K562 (cell line): ENCODE results near the gene ATP12A. TPM values are rescaled to one million over a fixed set of nuclear protein-coding genes. Genes with fewer than 3 reads are reported as not detected.

Experiments
- ATAC-seq: fragments of 200-7000 bp; cut with Tn5 transposase; 3 replicates; pipeline ENCODE4 v1.9.1; 2020; ENCODE audit warnings: moderate library complexity
- BruUV-seq: library from RNA; stranded (reverse); fragments of 400-500 nt; replicated peaks from 2 replicates; lab custom pipeline; 2021; lab: Mats Ljungman, UMichigan
- CTCF ChIA-PET: fragments of 300-600 bp; formaldehyde crosslinking; extraction: SDS; loops from one replicate; lab custom pipeline; 2021; ENCODE audit warnings: low intra/inter-chr PET ratio; lab: Yijun Ruan, JAX
- POLR2A ChIA-PET: fragments of 300-600, 350-650 bp; sonication (Branson Sonifier 250); formaldehyde crosslinking; extraction: SDS; loops from one replicate; lab custom pipeline; 2021; ENCODE audit warnings: antibody characterized with exemption, inconsistent platforms; lab: Yijun Ruan, JAX
- DNase-seq, 4 experiments: peaks; one replicate each; pipeline versions ENCODE4 v3.0.0 to v3.0.0-alpha.2; 2011 to 2018; ENCODE audit warnings: low spot score in 3 of 4, mixed read lengths in 3 of 4; ENCODE audit errors: extremely low read depth in 1 of 4
- FAIRE-seq: peaks from 2 replicates; lab custom pipeline; 2011; peaks lifted over from hg19 to GRCh38; lab: Jason Lieb, UNC
- H2AFZ ChIP-seq: 2 replicates; pipeline ENCODE4 v1.6.0; 2011; ENCODE audit warnings: low read depth, low read length, control low read depth, inconsistent platforms
- H3K27ac ChIP-seq: fragments of 200-600 bp; 3 replicates; pipeline ENCODE4 v1.8.0; 2011; ENCODE audit warnings: low read depth, mild to moderate bottlenecking, control low read depth, inconsistent platforms, low read length, moderate library complexity, mixed read lengths; ENCODE audit errors: extremely low read depth
- H3K27me3 ChIP-seq, 2 experiments: fragments of 300-600 bp in 1 of 2; 2 replicates in 1 of 2; 3 replicates in 1 of 2; pipeline versions ENCODE4 v1.6.0 to v1.8.0; 2011; ENCODE audit warnings: inconsistent platforms in 2 of 2, low read length in 2 of 2, mild to moderate bottlenecking in 1 of 2, mixed read lengths in 1 of 2, moderate library complexity in 1 of 2; ENCODE audit not compliant: control insufficient read depth in 2 of 2, insufficient read depth in 2 of 2
- H3K36me3 ChIP-seq: fragments of 300-600 bp; 3 replicates; pipeline ENCODE4 v1.8.0; 2011; ENCODE audit warnings: mild to moderate bottlenecking, low read length, inconsistent platforms; ENCODE audit not compliant: control insufficient read depth, insufficient read depth
- H3K4me1 ChIP-seq, 2 experiments: fragments of 200-600 bp in 1 of 2; replicated peaks in 1 of 2; 2 replicates in 1 of 2; 3 replicates in 1 of 2; pipeline versions ENCODE4 v1.5.1 to v1.8.0; 2011; ENCODE audit warnings: inconsistent platforms in 2 of 2, low read length in 2 of 2, mild to moderate bottlenecking in 1 of 2, mixed read lengths in 1 of 2, moderate library complexity in 1 of 2; ENCODE audit not compliant: control insufficient read depth in 2 of 2, insufficient read depth in 2 of 2
- H3K4me2 ChIP-seq: 2 replicates; pipeline ENCODE4 v1.6.1; 2011; ENCODE audit warnings: low read length, control low read depth, inconsistent platforms, mixed read lengths; ENCODE audit not compliant: insufficient read depth
- H3K4me3 ChIP-seq: fragments of 200-600 bp; sonication (generic), shearing (Covaris generic); 2 replicates; pipeline ENCODE4 v1.5.1; 2016; ENCODE audit warnings: control low read depth, inconsistent platforms
- H3K79me2 ChIP-seq: fragments of 200-600 bp; 3 replicates; pipeline ENCODE4 v1.8.0; 2011; ENCODE audit warnings: low read length, inconsistent platforms; ENCODE audit not compliant: control insufficient read depth, insufficient read depth
- H3K9ac ChIP-seq, 2 experiments: 2 replicates each; pipeline versions ENCODE4 v1.6.0 to v1.6.1; 2011; ENCODE audit warnings: low read depth in 2 of 2, low read length in 2 of 2, control low read depth in 1 of 2, inconsistent platforms in 1 of 2, mild to moderate bottlenecking in 1 of 2, mixed read lengths in 1 of 2; ENCODE audit not compliant: insufficient read depth in 1 of 2
- H3K9me1 ChIP-seq: one replicate; pipeline ENCODE4 v1.6.0; 2011; ENCODE audit warnings: inconsistent platforms, mild to moderate bottlenecking, low read length, moderate library complexity; ENCODE audit not compliant: control insufficient read depth, insufficient read depth
- H3K9me3 ChIP-seq: replicated peaks from 2 replicates; pipeline ENCODE4 v1.5.1; 2011; ENCODE audit warnings: low read depth, low read length, inconsistent platforms; ENCODE audit not compliant: control insufficient read depth, insufficient read depth
- H4K20me1 ChIP-seq: replicated peaks from 2 replicates; pipeline ENCODE4 v1.6.1; 2011; ENCODE audit warnings: low read length, inconsistent platforms, mixed read lengths; ENCODE audit not compliant: control insufficient read depth, insufficient read depth
- CREBBP ChIP-seq: IDR thresholded peaks from one replicate; pipeline ENCODE4 v1.6.1; 2012; ENCODE audit warnings: low read depth, mild to moderate bottlenecking, control low read depth, inconsistent platforms, low read length
- ETV1 ChIP-seq: fragments of 450-650 bp; conservative IDR thresholded peaks from 2 replicates; pipeline ENCODE4 v1.6.1; 2016; ENCODE audit warnings: missing genetic modification characterization, control low read depth, low read depth, missing compliant biosample characterization
- GTF2A2 ChIP-seq: IDR thresholded peaks from 2 replicates; pipeline ENCODE4 v1.6.1; 2016; ENCODE audit warnings: mild to moderate bottlenecking, missing genetic modification characterization, missing compliant biosample characterization
- HLTF ChIP-seq: fragments of 450-650 bp; IDR thresholded peaks from 2 replicates; pipeline ENCODE4 v1.6.1; 2016
- HNRNPUL1 ChIP-seq: fragments of 200-400 bp; formaldehyde crosslinking; IDR thresholded peaks from 2 replicates; pipeline ENCODE4 v1.6.1; 2017; ENCODE audit warnings: low read length
- NFYB ChIP-seq: IDR thresholded peaks from 2 replicates; pipeline ENCODE4 v1.6.1; 2011; ENCODE audit warnings: mild to moderate bottlenecking, moderate library complexity; ENCODE audit not compliant: insufficient read length; ENCODE audit errors: extremely low read depth
- U2AF1 ChIP-seq: fragments of 200-400 bp; formaldehyde crosslinking; optimal IDR thresholded peaks from 2 replicates; pipeline ENCODE3; 2017; ENCODE audit warnings: mild to moderate bottlenecking, low read depth, low read length, moderate library complexity
- ZKSCAN1 ChIP-seq: fragments of 150-350 bp; IDR thresholded peaks from 2 replicates; pipeline ENCODE4 v1.6.1; 2016; ENCODE audit warnings: low read depth, low read length
- ZNF184 ChIP-seq: sonication (generic); formaldehyde crosslinking; IDR thresholded peaks from 2 replicates; pipeline ENCODE4 v1.5.0; 2020; ENCODE audit warnings: missing genetic modification reagents
- ZNF263 ChIP-seq: sonication (generic); formaldehyde crosslinking; IDR thresholded peaks from 2 replicates; pipeline ENCODE4 v1.8.0; 2022; ENCODE audit warnings: mild to moderate bottlenecking, missing genetic modification reagents, borderline replicate concordance
- ZNF79 ChIP-seq: fragments of 250-450 bp; sonication (Bioruptor Pico); IDR thresholded peaks from 2 replicates; pipeline ENCODE4 v1.4.0; 2020; ENCODE audit warnings: low read depth, mild to moderate bottlenecking, moderate library complexity
- ZSCAN32 ChIP-seq: fragments of 450-650 bp; formaldehyde crosslinking; IDR thresholded peaks from 2 replicates; pipeline ENCODE4 v1.4.0; 2020; ENCODE audit warnings: mild to moderate bottlenecking, moderate library complexity
- WGBS: fragments of 100-300 bp; shearing (Covaris generic); methylation state at CpG from one replicate; pipeline ENCODE4 v1.1.6; 2016; ENCODE audit warnings: low coverage, mixed read lengths; ENCODE audit not compliant: insufficient coverage; ENCODE audit errors: missing lambda C conversion rate; 5-methylcytosine and 5-hydroxymethylcytosine counted together
- in situ Hi-C: fragments of 300-500 bp; cut with MboI; formaldehyde crosslinking; loops from 4 replicates; pipeline ENCODE4 v1.15.0; 2018; ENCODE audit warnings: inconsistent platforms, mixed read lengths
- intact Hi-C: fragments of 100-400 bp; cut with micrococcal nuclease; formaldehyde crosslinking; loops from 2 replicates; pipeline ENCODE4 v1.14.2; 2022
- polyA plus RNA-seq, 8 experiments: library from polyadenylated mRNA; depleted of rRNA in 4 of 8; stranded (reverse) in 5 of 8; unstranded in 3 of 8; fragments of >200 nt; fragmentation: Nextera tagmentation in 2 of 8; fragmentation: Illumina TruSeq in 1 of 8; extraction: Ambion mirVana in 2 of 8; extraction: Trizol in 1 of 8; gene quantifications; 2 replicates each; pipeline versions ENCODE4 v1.2.1 to v1.2.3, GENCODE V29; 2011 to 2014; ENCODE audit warnings: inconsistent platforms in 1 of 8, missing spikeins in 1 of 8
- total RNA-seq, 7 experiments: library from RNA; depleted of rRNA in 6 of 7; stranded (reverse); fragments of >200 nt in 6 of 7; fragmentation: Illumina TruSeq in 2 of 7; extraction: Trizol in 2 of 7; gene quantifications; 2 replicates each; pipeline versions ENCODE4 v1.2.1 to v1.2.3, GENCODE V29; 2011 to 2021; ENCODE audit warnings: low replicate concordance in 1 of 7
- TF ChIP-seq, protein P1 (sequence below): fragments of 250-450 bp; sonication (Bioruptor Pico); IDR thresholded peaks from 2 replicates; pipeline ENCODE4 v1.4.0; 2020; ENCODE audit warnings: borderline replicate concordance
- TF ChIP-seq, protein P2 (sequence below): fragments of 450-650 bp; formaldehyde crosslinking; IDR thresholded peaks from 2 replicates; pipeline ENCODE4 v1.4.0; 2020; ENCODE audit warnings: mild to moderate bottlenecking
- TF ChIP-seq, protein P3 (sequence below): fragments of 250-450 bp; sonication (Bioruptor Pico); IDR thresholded peaks from 2 replicates; pipeline ENCODE4 v1.8.0; 2022; ENCODE audit warnings: inconsistent platforms, mild to moderate bottlenecking, moderate library complexity, borderline replicate concordance
- TF ChIP-seq, protein P4 (sequence below): fragments of 450-650 bp; conservative IDR thresholded peaks from 2 replicates; pipeline ENCODE4 v1.6.1; 2016; ENCODE audit warnings: missing genetic modification characterization, low read depth, mild to moderate bottlenecking, control low read depth, missing compliant biosample characterization

The ATP12A gene
- total and polyA plus RNA-seq, 9 of the 15 experiments (the other 6 are each of a cell fraction or from before 2014, with no cell fraction given) = not detected

GRCh38 chr13:24651718-24652345, 28.4 kb upstream of the ATP12A start:
- Histone ChIP-seq H2AFZ (no peak overlapping the region), H3K4me2 (no peak overlapping the region), H3K27ac (no peak overlapping the region), H3K9me3 (no peaks in the 10 kb centered on the region), H3K4me3 (no peak overlapping the region), H3K36me3 (no peaks in the 10 kb centered on the region), H4K20me1 (no peaks in the 10 kb centered on the region), H3K9me1 (no peaks in the 10 kb centered on the region), H3K9ac (no peak overlapping the region), H3K4me1 (no peaks in the 10 kb centered on the region), H3K79me2 (no peaks in the 10 kb centered on the region), H3K27me3 (peaks cover 2 to 14% of the 10 kb centered on the region in 2 experiments; a peak in 2 of 5 replicates)
- intact Hi-C loops = no loop called here
- 0% methylated on average over 6 of the region's 7 CpGs for WGBS
- FAIRE-seq = no peak
- CTCF ChIA-PET = interaction anchor here (0.5 kb wide), 1 partner anchor 24 kb away, joined by 3 read pairs; no protein-coding TSS in a partner anchor
- DNase-seq = no peak
- ATAC-seq = no peak
- POLR2A ChIA-PET = no interaction called here
- in situ Hi-C loops = no loop called here
- BruUV-seq = no TSS peak
- no peak for TF ChIP-seq ETV1
- no peak for TF ChIP-seq HLTF
- TF ChIP-seq HNRNPUL1 = no peak
- TF ChIP-seq U2AF1 = no peak
- TF ChIP-seq ZNF184 (CRISPR knock-in tag) = no peak
- no peak for TF ChIP-seq GTF2A2 (tag)
- TF ChIP-seq, protein P1, sequence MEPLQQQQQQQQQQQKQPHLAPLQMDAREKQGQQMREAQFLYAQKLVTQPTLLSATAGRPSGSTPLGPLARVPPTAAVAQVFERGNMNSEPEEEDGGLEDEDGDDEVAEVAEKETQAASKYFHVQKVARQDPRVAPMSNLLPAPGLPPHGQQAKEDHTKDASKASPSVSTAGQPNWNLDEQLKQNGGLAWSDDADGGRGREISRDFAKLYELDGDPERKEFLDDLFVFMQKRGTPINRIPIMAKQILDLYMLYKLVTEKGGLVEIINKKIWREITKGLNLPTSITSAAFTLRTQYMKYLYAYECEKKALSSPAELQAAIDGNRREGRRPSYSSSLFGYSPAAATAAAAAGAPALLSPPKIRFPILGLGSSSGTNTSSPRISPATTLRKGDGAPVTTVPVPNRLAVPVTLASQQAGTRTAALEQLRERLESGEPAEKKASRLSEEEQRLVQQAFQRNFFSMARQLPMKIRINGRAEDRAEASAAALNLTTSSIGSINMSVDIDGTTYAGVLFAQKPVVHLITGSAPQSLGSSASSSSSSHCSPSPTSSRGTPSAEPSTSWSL (CRISPR knock-in tag) = no peak
- TF ChIP-seq, protein P2, sequence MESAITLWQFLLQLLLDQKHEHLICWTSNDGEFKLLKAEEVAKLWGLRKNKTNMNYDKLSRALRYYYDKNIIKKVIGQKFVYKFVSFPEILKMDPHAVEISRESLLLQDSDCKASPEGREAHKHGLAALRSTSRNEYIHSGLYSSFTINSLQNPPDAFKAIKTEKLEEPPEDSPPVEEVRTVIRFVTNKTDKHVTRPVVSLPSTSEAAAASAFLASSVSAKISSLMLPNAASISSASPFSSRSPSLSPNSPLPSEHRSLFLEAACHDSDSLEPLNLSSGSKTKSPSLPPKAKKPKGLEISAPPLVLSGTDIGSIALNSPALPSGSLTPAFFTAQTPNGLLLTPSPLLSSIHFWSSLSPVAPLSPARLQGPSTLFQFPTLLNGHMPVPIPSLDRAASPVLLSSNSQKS (CRISPR knock-in tag) = no peak
- TF ChIP-seq, protein P3, sequence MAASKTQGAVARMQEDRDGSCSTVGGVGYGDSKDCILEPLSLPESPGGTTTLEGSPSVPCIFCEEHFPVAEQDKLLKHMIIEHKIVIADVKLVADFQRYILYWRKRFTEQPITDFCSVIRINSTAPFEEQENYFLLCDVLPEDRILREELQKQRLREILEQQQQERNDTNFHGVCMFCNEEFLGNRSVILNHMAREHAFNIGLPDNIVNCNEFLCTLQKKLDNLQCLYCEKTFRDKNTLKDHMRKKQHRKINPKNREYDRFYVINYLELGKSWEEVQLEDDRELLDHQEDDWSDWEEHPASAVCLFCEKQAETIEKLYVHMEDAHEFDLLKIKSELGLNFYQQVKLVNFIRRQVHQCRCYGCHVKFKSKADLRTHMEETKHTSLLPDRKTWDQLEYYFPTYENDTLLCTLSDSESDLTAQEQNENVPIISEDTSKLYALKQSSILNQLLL = no peak
- TF ChIP-seq NFYB = no peak
- no peak for TF ChIP-seq ZNF263 (CRISPR knock-in tag)
- TF ChIP-seq, protein P4, sequence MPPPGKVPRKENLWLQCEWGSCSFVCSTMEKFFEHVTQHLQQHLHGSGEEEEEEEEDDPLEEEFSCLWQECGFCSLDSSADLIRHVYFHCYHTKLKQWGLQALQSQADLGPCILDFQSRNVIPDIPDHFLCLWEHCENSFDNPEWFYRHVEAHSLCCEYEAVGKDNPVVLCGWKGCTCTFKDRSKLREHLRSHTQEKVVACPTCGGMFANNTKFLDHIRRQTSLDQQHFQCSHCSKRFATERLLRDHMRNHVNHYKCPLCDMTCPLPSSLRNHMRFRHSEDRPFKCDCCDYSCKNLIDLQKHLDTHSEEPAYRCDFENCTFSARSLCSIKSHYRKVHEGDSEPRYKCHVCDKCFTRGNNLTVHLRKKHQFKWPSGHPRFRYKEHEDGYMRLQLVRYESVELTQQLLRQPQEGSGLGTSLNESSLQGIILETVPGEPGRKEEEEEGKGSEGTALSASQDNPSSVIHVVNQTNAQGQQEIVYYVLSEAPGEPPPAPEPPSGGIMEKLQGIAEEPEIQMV (tag) = no peak
- TF ChIP-seq ZKSCAN1 = no peak
- no peak for TF ChIP-seq CREBBP
- no peak for TF ChIP-seq ZSCAN32 (CRISPR knock-in tag)
- no peak for TF ChIP-seq ZNF79
